H1 (cell line): ENCODE measurements around the gene ISLR2. TPM values are rescaled to one million over a fixed set of nuclear protein-coding genes. Genes with fewer than 3 reads are reported as not detected.

Experiments used
- CEBPB ChIP-seq: IDR thresholded peaks from 2 replicates; pipeline ENCODE4 v1.6.1; 2012; ENCODE audit warnings: low read depth, low read length
- CHD7 ChIP-seq: fragments of 300-600 bp; sonication (generic); IDR thresholded peaks from 2 replicates; pipeline ENCODE4 v1.7.1; 2012; ENCODE audit warnings: low read length, moderate library complexity, mild to moderate bottlenecking, inconsistent platforms; ENCODE audit not compliant: insufficient replicate concordance
- CTCF ChIP-seq, 3 experiments: IDR thresholded peaks; 1 replicate in 2 of 3; 2 replicates in 1 of 3; pipeline versions ENCODE4 v1.5.1 to v1.6.1; 2011; ENCODE audit warnings: low read length in 3 of 3, mild to moderate bottlenecking in 3 of 3, inconsistent platforms in 2 of 3, low read depth in 1 of 3, moderate library complexity in 1 of 3; ENCODE audit not compliant: insufficient read depth in 1 of 3; ENCODE audit errors: control extremely low read depth in 1 of 3
- E2F6 ChIP-seq: IDR thresholded peaks from 2 replicates; pipeline ENCODE4 v1.6.1; 2012; ENCODE audit warnings: inconsistent platforms
- FOSL1 ChIP-seq: IDR thresholded peaks from 2 replicates; pipeline ENCODE4 v1.6.1; 2011; ENCODE audit warnings: mild to moderate bottlenecking, low read depth, low read length, moderate library complexity; ENCODE audit not compliant: insufficient read depth
- RBBP5 ChIP-seq: IDR thresholded peaks from 2 replicates; pipeline ENCODE4 v1.7.1; 2012; ENCODE audit warnings: low read depth, mild to moderate bottlenecking, inconsistent platforms, low read length, moderate library complexity, borderline replicate concordance
- SIX5 ChIP-seq: IDR thresholded peaks from 2 replicates; pipeline ENCODE4 v1.6.1; 2011; ENCODE audit warnings: mild to moderate bottlenecking, low read depth, low read length
- SUZ12 ChIP-seq: fragments of 200-600 bp; sonication (generic); IDR thresholded peaks from 2 replicates; pipeline ENCODE4 v1.6.1; 2012; ENCODE audit warnings: mild to moderate bottlenecking, inconsistent platforms, low read length, moderate library complexity, mixed read lengths
- polyA plus RNA-seq, 7 experiments: library from polyadenylated mRNA; depleted of rRNA in 3 of 7; stranded (reverse) in 5 of 7; unstranded in 2 of 7; fragments of >200 nt in 5 of 7; fragments of 200-250 nt in 2 of 7; gene quantifications; 1 replicate in 5 of 7; 2 replicates in 1 of 7; 4 replicates in 1 of 7; pipeline versions ENCODE4 v1.2.1 to v1.2.3, GENCODE V29; 2011 to 2013; ENCODE audit warnings: missing spikeins in 2 of 7, mixed read lengths in 2 of 7
- total RNA-seq: library from RNA; stranded (reverse); fragmentation: NEBNext Ultra II Directional; extraction: Animal tissue kit (Norgen Biotek cat#: 25700); gene quantifications from 2 replicates; pipeline ENCODE4 v1.2.1, GENCODE V29; 2021

The ISLR2 gene
- total and polyA plus RNA-seq, 2 of the 8 experiments (the other 6 are each of a cell fraction or from before 2014, with no cell fraction given) = 0.47 to 0.58 TPM

GRCh38 chr15:74108111-74108510, 22.3 kb upstream of the ISLR2 start (continued):
- TF ChIP-seq CTCF (IDR thresholded peaks at IDR 0.05; ENCODE audit: control extremely low read depth in 1 of 3, insufficient read depth in 1 of 3, low read depth in 1 of 3, low read length in 3 of 3) (no peak), CEBPB (no peak), E2F6 (no peak), CHD7 (no peak), FOSL1 (no peak), SIX5 (no peak), SUZ12 (no peak), RBBP5 (no peak)
- TF ChIP-seq, all 59 proteins: peak for 0
